Measurements from ENCODE around the gene KISS1R.

The KISS1R gene

DNA sequence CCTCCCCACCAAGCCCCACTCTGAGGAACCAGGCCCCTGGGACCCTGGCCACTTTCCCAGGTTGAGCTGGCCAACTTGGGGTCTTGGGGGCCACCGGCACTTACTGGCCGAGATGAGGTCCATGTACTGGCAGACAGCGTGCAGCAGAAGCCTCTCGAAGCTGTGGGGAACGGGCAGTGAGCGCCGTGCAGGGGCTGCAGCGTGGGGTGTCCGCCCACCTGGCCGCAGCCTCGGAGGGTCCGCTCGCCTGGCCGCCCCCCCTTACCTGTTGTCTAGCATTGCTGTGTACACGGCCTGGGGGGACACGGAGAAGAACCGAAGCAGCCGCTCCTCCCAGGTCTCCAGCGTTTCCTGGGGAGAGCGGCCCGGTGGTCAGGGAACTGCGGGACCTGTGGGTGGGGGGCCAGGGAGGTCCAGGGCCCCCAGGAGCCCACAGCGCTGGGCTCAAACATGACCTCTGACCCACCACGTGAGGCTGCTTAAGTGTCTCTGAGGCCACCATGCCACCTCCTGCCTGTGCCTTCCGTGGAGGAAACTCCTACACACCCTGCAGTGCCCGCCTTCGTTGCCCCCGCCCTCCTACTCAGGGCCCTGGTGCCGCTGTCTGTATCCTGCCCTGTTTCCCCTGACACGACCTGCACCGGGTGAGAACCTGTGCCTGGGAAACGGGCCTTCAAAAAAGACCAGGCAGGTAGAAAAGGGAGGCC is 17.6 kb upstream of the KISS1R start:
- no peak for DNase-seq (ENCODE audit: low read depth in 2 of 2)

GRCh38 chr19:900043-900301 is 17.2 kb upstream of the KISS1R start:
- DNase-seq (ENCODE audit: low read depth in 2 of 2): no peak

DNA sequence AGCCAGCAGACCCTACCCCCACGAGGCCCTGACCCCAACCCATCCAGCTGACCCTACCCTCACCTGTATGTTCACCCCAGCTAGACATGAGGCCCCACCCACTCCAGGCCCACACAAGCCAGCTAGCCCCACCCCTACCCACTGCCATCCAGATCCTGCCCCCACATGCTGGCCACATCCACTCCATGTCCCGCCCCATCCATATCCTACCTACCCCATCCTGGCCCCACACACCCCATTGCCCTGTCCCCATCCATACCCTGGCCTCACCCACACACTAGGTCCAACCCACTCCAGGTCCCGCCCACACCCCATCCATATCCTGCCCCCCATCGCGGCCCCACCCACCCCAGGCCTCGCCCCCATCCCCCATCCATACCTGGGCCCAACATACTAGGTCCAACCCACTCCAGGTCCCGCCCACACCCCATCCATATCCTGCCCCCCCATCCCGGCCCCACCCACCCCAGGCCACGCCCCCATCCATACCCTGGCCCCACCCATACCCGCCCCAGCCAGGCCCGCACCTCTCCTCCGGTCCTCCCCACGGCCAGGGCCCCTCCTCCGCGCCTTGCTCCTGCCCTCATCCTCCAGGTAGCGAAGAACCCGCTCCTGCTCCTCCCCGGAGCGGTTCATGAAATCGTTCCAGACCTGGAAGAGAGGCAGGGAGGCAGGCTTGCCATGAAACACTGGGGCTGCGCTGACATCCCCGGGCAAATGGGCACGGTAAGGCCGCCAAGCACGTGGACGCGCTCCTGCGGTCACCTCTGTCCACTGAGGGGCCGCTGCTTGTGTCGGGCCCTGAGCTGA is 16.6 kb upstream of the KISS1R start:
- no peak for DNase-seq (ENCODE audit: low read depth in 2 of 2)

GRCh38 chr19:901216-902092 is 15.7 kb upstream of the KISS1R start:
- DNase-seq (ENCODE audit: low read depth in 2 of 2): no peak

DNA sequence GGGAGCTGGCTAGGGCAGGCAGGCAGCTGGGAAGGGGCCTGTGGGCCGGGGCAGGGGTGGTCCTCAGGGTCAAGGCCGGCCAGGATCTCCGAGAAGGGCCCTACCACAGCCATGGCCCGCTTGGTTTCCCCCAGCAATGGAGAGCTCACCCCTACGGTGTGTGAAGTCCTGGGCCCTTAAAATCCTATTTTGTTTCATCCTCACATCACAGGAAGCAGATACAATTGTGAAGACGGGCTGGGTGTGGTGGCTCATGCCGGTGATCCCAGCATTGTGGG is 15.1 kb upstream of the KISS1R start:
- no peak for DNase-seq (ENCODE audit: low read depth in 2 of 2)

- no peak for DNase-seq (ENCODE audit: low read depth in 2 of 2)
These were observed 14.5 kb upstream of the KISS1R start for GRCh38 chr19:902446-903226.

DNA sequence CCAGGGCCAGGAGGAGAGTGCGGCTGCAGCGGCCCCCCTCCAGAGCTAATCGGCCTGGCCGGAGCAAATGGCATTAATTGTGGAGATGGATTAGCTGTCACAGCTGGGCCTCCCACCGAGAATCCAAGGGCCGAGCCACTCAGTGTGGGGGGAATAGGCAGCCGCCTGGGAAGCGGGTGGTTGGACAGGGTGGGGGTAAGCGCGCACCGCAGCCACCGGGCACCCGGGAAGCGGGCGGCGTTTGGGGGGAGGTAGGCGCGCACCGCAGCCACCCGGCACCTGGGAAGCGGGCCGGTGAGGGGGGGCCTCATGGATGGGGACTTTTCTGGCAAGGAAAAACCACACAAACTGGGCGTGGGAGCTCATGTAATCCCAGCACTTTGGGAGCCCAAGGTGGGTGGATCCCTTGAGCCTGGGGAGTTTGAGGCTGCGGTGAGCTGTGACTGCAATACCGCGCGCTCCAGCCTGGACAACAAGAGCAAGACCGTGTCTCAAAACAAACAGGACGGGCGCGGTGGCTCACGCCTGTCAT is 13.8 kb upstream of the KISS1R start:
- no peak for DNase-seq (ENCODE audit: low read depth in 2 of 2)

DNA sequence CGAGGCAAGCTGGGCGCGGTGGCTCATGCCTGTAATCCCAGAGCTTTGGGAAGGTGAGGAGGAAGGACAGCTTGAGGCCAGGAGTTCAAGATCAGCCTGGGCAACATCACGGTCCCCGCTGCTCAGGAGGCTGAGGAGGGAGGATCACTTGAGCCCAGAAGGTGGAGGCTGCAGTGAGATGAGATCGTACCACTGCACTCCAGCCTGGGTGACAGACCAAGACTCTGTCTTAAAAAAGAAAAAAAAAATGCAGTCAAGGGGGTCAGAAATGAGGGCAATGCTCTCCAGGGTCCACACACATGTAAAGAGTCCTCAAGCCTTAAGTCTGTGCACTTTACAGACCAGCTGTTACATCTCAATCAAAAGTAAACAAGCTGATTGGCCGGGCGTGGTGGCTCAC is 12.6 kb upstream of the KISS1R start:
- no peak for DNase-seq (ENCODE audit: low read depth in 2 of 2)

- DNase-seq (ENCODE audit: low read depth in 2 of 2): no peak
These were observed 10.7 kb upstream of the KISS1R start for GRCh38 chr19:906480-906879.

GRCh38 chr19:907183-907853 is 9.8 kb upstream of the KISS1R start:
- DNase-seq (ENCODE audit: low read depth in 2 of 2): no peak

GRCh38 chr19:911197-912033 is 5.7 kb upstream of the KISS1R start:
- no peak for DNase-seq (ENCODE audit: low read depth in 2 of 2)

DNA sequence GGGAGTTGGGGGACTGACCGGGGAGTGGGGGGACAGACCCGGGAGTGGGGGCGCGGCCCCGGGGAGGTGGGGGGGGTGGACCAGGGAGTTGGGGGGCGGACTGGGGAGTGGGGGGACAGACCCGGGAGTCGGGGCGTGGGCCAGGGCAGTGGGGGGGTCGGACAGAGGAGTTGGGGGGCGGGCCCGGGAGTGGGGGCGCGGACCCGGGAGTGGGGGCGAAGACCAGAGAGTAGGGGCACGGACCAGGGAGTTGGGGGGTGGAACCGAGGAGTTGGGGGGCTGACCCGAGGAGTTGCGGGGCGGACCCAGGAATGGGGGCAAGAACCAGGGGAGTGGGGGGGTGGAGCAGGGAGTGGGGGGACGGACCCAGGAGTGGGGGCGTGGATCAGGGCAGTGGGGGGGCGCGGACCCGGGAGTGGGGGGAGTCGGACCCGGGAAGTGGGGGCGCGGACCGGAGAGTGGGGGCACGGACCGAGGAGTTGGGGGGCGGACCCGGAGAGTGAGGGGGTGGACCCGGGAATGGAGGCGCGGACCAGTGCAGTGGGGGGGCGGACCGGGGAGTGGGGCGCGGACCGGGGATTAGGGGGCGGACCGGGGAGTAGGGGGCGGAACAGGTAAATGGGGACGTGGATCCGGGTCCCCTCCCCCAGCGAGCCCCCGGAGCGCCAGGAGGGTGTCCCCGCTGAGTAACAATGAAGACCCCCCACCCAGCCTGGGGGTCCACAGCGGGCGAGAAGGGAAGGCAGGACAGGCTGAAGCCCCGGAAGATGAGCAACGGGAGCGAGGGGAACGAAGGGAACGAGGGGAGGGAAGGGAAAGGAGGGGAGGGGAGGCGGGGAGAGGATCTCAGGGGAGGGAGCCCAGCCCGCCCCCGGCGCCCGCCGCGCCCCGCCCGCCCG is 4.7 kb upstream of the KISS1R start:
- no peak for DNase-seq (ENCODE audit: low read depth in 2 of 2)

GRCh38 chr19:913080-913748 is 3.9 kb upstream of the KISS1R start, which contains the start of gene R3HDM4:
TSS of gene R3HDM4 (minus strand) at chr19:913219. CDS start at chr19:913157, 62 bp downstream.
- peak; percentile 74 to 78 for DNase-seq (ENCODE audit: low read depth in 2 of 2)

DNA sequence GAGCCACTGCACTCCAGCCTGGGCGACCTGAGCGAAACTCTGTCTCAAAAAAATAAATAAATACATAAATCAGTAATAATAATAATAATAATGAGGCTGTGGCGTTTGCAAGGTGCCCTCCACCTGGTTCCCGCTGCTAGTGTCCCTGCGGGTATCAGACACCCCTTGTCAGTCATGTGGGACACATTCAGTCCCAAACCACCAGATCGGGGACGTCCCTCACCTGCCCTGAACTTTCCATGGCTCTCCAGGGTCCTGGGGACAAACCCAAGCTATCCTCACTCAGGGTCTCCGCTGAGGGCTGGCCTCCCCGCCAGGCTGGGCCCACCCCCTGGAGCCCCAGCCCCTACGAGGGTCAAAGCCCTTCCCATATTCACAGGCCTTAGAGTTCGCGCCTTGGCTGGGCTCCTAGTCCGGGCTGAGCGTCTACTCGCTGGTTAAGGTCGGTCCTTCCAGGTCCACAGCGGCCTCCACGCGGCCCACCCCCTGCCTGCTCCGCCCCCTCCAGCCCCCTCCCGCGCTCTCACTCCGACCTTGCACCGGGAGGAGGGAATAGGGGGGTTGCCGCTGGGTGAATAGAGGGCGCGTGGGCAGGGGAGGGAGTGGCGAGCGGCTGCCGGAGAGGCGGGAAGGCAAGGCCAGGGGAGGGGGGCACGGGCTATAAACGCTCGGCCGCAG is 349 bp upstream of the KISS1R start:
- DNase-seq (ENCODE audit: low read depth in 2 of 2): no peak

GRCh38 chr19:918152-918437 is 962 bp downstream of the KISS1R start:
- DNase-seq (ENCODE audit: low read depth in 2 of 2): no peak

DNA sequence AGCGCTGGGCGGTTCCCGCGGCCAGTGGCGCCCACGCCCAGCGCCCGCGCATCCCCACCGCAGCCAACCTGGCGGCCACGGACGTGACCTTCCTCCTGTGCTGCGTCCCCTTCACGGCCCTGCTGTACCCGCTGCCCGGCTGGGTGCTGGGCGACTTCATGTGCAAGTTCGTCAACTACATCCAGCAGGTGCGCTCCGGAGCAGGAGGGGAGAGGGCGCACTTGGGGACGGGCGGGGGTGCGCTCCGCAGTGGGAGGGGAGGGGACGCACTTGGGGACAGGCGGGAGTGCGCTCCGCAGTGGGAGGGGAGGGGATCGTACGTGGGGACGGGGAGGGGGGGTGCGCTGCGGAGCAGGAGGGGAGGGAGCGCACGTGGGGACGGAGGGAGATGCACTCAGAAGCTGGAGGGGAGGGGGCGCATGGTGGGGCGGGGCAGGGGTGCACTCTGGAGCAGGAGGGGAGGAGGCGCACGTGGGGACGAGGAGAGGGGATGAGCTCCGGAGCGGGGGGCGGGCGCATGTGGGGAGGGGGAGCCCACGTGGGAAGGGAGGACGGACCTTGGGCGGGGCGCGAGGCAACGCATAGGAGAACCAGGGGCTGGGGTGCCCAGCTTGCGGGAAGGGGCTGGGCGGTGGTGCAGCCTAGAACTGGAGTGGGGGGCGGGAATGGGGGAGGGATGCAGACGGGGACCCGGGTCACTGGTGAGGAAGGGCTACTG is 1.5 kb downstream of the KISS1R start:
- DNase-seq (ENCODE audit: low read depth in 2 of 2): peak in 1 of 2 donors; percentile 53

GRCh38 chr19:919199-920050 is 2.3 kb downstream of the KISS1R start:
- no peak for DNase-seq (ENCODE audit: low read depth in 2 of 2)

Measured in activated CD4-positive, alpha-beta T cell treated with anti-CD3 and anti-CD28 coated beads for 24 hours (primary cell).